ENCODE measurements around the gene LRFN4. TPM values are rescaled to one million over a fixed set of nuclear protein-coding genes. Genes with fewer than 3 reads are reported as not detected.

Gene LRFN4
- total and polyA plus RNA-seq, 10 of the 15 experiments (the other 5 are each of a cell fraction or from before 2014, with no cell fraction given), result 0.03 to 43.8 (median 4.9) TPM

DNA sequence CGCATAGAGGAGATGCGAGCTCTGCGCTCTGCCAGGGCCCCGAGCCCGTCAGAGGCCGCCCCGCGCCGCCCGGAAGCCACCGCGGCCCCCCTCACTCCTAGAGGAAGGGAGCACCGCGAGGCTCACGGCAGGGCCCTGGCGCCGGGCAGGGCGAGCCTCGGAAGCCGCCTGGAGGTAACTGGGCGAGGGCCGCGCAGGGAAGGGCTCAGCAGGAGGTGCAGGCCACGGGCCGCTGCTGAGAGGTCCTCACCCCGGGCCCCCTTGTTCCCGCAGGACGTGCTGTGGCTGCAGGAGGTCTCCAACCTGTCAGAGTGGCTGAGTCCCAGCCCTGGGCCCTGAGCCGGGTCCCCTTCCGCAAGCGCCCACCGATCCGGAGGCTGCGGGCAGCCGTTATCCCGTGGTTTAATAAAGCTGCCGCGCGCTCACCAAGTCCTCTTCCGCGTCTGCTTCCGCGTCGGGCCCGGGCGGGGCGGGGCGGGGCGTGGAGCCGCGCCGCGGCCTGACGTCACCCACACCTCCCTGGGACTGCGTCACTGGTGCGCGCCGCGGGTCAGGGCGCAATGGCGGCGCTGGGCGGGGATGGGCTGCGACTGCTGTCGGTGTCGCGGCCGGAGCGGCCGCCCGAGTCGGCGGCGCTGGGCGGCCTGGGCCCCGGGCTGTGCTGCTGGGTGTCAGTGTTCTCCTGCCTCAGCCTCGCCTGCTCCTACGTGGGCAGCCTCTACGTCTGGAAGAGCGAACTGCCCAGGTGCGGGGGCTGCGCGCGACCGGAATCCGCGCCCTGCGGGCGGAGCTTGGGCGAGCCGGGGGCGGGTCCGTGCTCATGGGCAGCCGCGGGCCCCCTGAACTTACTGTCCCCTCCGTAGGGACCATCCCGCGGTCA lies 13.7 kb upstream of the LRFN4 start, which contains the start of gene RCE1 (continued):
- TF ChIP-seq ZZZ3 (IDR thresholded peaks at IDR 0.05; ENCODE audit: control insufficient read depth, insufficient read length, low read depth) (no peak), SMARCA5 (IDR thresholded peaks at IDR 0.05) (0 out of 2 replicates have a peak, but pooled peaks have one; percentile 56), PAX5 (IDR thresholded peaks at IDR 0.05; ENCODE audit: borderline replicate concordance, low read depth, low read length) (0 out of 2 replicates have a peak, but pooled peaks have one; percentile 53), MYC (IDR thresholded peaks at IDR 0.05; ENCODE audit: insufficient read depth, insufficient read length, insufficient replicate concordance, low read length, severe bottlenecking) (peak; percentile 18), SREBF2 (IDR thresholded peaks at IDR 0.05; ENCODE audit: low read length) (no peak), CREB1 (IDR thresholded peaks at IDR 0.05; ENCODE audit: low read depth) (peak; percentile 98), ZBED1 (IDR thresholded peaks at IDR 0.05; ENCODE audit: borderline replicate concordance) (no peak; the same call in 1 of the 2 replicates), RFX5 (IDR thresholded peaks at IDR 0.05; ENCODE audit: low read depth, low read length) (peak; percentile 69), TCF3 (IDR thresholded peaks at IDR 0.05; ENCODE audit: borderline replicate concordance, insufficient read depth, low read depth, low read length) (peak; percentile 69; the same call in 1 of the 2 replicates), SREBF1 (IDR thresholded peaks at IDR 0.05; ENCODE audit: low read length) (no peak), RBBP5 (conservative IDR thresholded peaks at IDR 0.05) (no peak), KLF5 (IDR thresholded peaks at IDR 0.05; ENCODE audit: partially characterized antibody) (peak; percentile 60), ZNF207 (IDR thresholded peaks at IDR 0.05; ENCODE audit: borderline replicate concordance) (peak; percentile 94), MXI1 (IDR thresholded peaks at IDR 0.05; ENCODE audit: low read depth, low read length) (peak; percentile 22), CHD4 (IDR thresholded peaks at IDR 0.05) (no peak), NRF1 (conservative IDR thresholded peaks at IDR 0.05; ENCODE audit: low read depth, low read length) (no peak), JUND (IDR thresholded peaks at IDR 0.05; ENCODE audit: low read depth, low read length) (0 out of 2 replicates have a peak, but pooled peaks have one; percentile 38)
- TF ChIP-seq, protein P1, sequence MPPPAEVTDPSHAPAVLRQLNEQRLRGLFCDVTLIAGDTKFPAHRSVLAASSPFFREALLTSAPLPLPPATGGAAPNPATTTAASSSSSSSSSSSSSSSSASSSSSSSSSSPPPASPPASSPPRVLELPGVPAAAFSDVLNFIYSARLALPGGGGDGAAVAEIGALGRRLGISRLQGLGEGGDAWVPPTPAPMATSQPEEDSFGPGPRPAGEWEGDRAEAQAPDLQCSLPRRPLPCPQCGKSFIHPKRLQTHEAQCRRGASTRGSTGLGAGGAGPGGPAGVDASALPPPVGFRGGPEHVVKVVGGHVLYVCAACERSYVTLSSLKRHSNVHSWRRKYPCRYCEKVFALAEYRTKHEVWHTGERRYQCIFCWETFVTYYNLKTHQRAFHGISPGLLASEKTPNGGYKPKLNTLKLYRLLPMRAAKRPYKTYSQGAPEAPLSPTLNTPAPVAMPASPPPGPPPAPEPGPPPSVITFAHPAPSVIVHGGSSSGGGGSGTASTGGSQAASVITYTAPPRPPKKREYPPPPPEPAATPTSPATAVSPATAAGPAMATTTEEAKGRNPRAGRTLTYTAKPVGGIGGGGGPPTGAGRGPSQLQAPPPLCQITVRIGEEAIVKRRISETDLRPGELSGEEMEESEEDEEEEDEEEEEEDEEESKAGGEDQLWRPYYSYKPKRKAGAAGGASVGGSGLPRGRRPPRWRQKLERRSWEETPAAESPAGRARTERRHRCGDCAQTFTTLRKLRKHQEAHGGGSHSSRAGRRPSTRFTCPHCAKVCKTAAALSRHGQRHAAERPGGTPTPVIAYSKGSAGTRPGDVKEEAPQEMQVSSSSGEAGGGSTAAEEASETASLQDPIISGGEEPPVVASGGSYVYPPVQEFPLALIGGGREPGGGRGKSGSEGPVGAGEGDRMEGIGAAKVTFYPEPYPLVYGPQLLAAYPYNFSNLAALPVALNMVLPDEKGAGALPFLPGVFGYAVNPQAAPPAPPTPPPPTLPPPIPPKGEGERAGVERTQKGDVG (CRISPR knock-in tag; IDR thresholded peaks at IDR 0.05), result no peak
- TF ChIP-seq, protein P2, sequence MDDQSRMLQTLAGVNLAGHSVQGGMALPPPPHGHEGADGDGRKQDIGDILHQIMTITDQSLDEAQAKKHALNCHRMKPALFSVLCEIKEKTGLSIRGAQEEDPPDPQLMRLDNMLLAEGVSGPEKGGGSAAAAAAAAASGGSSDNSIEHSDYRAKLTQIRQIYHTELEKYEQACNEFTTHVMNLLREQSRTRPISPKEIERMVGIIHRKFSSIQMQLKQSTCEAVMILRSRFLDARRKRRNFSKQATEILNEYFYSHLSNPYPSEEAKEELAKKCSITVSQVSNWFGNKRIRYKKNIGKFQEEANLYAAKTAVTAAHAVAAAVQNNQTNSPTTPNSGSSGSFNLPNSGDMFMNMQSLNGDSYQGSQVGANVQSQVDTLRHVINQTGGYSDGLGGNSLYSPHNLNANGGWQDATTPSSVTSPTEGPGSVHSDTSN (IDR thresholded peaks at IDR 0.05; ENCODE audit: insufficient replicate concordance, low read depth, low read length), result no peak
- TF ChIP-seq, protein P3, sequence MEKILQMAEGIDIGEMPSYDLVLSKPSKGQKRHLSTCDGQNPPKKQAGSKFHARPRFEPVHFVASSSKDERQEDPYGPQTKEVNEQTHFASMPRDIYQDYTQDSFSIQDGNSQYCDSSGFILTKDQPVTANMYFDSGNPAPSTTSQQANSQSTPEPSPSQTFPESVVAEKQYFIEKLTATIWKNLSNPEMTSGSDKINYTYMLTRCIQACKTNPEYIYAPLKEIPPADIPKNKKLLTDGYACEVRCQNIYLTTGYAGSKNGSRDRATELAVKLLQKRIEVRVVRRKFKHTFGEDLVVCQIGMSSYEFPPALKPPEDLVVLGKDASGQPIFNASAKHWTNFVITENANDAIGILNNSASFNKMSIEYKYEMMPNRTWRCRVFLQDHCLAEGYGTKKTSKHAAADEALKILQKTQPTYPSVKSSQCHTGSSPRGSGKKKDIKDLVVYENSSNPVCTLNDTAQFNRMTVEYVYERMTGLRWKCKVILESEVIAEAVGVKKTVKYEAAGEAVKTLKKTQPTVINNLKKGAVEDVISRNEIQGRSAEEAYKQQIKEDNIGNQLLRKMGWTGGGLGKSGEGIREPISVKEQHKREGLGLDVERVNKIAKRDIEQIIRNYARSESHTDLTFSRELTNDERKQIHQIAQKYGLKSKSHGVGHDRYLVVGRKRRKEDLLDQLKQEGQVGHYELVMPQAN (conservative IDR thresholded peaks at IDR 0.05), result peak; percentile 84
- TF ChIP-seq, protein P4, sequence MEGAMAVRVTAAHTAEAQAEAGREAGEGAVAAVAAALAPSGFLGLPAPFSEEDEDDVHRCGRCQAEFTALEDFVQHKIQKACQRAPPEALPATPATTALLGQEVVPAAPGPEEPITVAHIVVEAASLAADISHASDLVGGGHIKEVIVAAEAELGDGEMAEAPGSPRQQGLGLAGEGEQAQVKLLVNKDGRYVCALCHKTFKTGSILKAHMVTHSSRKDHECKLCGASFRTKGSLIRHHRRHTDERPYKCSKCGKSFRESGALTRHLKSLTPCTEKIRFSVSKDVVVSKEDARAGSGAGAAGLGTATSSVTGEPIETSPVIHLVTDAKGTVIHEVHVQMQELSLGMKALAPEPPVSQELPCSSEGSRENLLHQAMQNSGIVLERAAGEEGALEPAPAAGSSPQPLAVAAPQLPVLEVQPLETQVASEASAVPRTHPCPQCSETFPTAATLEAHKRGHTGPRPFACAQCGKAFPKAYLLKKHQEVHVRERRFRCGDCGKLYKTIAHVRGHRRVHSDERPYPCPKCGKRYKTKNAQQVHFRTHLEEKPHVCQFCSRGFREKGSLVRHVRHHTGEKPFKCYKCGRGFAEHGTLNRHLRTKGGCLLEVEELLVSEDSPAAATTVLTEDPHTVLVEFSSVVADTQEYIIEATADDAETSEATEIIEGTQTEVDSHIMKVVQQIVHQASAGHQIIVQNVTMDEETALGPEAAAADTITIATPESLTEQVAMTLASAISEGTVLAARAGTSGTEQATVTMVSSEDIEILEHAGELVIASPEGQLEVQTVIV (IDR thresholded peaks at IDR 0.05; ENCODE audit: borderline replicate concordance, partially characterized antibody), result no peak
